HG03575 (cell line): ENCODE results near the gene PACS1.
A peak's percentile ranks its signal among the peaks of the same experiment; 100 is the strongest.

Experiments used
- ATAC-seq: cut with Tn5 transposase; IDR thresholded peaks from one replicate; pipeline ENCODE4 v1.9.1; 2021; ENCODE audit not compliant: unreplicated experiment, insufficient number of reproducible peaks, low FRiP score; ENCODE audit errors: extremely low read depth

Gene PACS1

DNA sequence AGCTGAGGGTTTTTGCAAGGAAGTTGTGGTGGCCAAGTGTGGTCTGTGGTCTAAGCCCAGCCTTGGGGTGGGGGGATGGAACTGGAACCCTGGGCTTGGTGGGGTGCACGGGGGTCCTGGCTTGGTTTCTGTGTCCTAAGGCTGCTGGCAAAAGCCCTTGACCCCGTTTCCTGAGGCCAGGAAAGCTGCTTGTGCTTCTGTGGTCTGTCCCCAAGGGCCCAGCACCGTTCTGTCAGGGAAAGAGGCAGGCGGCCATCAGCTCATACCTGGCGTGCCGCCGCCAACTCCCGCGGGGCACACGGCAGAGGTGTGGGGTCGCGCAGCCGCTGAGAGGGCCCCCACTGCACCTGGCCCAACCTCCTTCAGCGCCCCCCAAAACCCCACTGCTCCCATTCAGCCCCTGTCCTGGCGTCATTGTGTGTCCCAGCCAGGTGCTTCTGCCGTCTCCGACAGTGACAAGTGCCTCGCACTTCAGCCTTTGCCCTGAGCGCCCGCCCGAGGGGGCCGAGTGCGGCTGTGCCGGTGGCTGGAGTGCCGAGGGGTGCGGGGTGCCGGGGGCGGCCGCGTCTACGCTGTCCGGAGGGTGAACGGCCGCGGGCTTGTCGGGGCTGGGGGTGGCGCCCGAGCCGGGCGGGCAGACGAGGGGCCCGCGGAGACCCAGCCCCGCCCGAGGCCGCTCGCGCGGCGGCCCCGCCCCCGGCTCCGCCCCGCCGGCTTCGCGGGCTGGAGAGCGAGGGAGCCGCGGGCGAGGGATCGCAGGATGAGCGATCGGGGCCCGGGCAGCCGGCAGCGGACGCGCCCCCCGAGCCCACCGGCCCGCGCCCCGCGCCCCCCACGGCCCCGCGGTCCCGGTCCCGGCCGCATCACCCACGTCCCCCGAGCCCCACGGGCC lies 207.6 kb downstream of the PACS1 start, which contains the start of gene CNIH2:
Gene CNIH2 (plus strand): TSS at position 705 of the 892 bp plus-strand sequence. CDS start 282 bp downstream, outside the sequence.
- no peak for ATAC-seq

DNA sequence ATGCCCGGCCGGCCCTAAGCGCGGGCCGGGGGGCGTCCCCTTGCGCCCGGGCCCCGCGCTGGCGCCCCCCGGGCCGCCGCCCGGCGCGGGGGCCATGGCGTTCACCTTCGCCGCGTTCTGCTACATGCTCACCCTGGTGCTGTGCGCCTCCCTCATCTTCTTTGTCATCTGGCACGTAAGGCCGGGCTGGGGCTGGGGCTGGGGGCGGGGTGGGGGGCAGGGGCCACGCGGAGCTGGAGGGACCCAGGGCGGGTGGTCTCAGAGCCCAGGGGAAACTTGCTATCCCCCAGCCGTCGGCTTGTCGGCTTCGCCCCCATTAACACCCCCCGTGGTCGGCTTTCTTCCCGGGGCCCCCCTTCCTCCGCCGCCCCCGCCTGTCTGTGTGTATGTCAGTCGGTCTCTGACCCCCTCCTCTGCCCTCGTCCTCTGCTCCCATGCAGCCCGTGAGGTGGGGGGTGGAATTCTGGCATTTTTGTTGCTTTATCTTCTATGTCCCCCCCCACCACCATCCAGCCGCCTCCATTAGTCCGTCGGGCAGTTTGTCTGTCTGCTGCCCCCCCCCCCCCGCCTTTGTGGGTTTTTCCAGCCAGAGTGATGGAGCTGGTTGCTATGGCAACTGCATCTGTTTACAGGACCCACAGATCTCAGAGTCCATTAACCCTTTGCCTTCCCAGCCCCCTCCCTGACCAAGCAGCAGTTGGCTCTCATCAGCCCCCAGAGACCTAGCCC lies 208.5 kb downstream of the PACS1 start:
- ATAC-seq: no peak

DNA sequence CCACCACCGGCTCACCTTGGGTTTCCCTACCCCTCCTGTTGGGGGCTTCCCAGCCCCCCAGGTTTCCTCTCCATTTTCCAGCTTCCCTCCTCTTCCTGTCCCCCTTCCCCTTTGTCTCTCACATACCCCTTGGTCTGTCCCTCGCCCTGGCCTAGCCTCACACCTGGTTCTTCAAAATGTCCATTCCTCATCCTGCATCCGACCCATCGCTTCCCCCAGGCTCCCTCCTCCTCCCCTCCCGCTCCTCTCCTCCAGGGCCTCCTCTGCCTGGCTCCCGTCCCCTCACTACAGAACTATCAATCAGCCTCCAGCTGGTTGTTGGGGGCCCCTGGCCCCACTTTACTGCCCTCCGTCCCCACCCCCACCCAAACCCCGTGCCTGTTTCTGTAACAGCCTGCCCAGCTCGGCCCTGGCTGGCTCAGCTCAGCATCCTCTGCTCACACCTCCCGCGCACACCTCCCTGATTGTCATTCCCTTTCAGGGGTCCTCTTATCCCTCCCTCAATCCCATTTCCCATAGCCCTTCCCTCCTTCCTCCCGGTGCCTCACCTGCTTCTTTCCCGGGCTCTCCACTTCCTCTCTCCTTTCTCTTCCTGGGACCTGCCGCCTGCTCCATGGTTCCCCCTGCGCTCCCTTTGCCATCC lies 209.1 kb downstream of the PACS1 start:
- no peak for ATAC-seq

DNA sequence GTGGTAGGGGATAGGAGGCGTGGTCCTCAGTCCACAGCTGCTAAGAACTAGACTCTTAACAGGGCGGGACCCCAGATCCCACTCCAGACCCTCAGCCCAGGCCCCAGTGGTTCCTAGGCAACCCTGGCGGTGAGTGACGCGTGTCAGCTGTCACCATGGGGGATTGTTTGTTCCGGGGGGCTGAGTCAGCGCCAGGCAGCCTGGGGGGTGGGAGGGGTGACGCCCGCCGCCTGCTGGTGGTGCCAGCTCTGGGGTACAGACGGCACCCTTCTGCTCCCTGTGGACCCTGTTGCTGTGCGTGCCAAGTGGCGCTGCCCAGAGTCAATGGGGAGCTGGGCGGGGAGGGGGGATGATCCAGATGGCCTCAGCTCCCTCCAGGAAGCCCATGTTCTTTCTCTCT lies 210.4 kb downstream of the PACS1 start:
- no peak for ATAC-seq

DNA sequence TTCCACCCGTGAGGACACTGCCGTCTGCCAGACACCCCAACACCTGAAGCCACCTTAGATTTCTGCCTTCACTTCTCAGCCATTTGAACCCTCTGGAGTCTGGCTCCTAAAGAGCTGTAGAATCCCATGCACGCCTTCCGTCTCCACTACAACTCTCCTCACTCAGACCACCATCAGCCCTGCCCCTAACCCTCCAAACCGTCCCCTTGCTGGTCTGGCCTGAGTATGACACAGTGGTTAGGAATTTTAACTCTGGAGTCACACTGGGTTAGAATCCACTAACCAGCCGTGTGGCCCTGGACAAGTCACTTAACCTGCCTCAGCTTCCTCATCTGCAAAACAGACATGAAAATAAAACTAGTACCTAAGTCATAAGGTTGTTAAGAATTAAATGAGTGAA lies 210.9 kb downstream of the PACS1 start:
- no peak for ATAC-seq

DNA sequence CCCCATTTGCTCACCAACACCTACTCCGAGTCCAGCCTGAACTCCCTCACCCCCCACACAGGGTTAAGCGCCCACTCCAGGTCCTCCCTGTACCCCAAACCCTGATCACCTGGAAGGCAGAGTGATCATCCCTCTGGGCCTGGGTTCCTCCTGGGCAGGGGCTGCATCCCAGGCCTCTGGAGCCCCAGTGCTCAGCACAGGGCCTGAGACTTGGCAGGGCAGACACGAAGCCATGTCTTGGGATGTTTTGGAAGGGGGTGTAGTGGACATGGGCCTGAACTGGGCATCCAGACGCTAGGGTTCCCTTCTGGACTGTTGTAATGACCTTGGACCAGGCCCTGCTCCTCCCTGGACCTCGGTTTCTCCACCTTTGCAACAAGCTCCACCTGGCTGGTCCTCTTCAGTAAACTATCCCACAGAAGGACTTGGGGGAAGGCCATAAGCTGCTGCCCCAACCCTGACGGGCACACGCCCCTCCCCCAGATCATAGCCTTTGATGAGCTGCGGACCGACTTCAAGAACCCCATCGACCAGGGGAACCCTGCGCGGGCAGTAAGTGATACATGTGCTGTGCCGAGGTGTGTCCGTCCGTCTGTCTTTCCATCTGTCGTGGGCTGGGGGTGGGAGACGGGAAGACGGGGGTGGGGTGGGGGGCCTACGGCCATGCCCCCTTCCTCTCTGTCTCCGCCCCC lies 211.8 kb downstream of the PACS1 start:
- no peak for ATAC-seq

DNA sequence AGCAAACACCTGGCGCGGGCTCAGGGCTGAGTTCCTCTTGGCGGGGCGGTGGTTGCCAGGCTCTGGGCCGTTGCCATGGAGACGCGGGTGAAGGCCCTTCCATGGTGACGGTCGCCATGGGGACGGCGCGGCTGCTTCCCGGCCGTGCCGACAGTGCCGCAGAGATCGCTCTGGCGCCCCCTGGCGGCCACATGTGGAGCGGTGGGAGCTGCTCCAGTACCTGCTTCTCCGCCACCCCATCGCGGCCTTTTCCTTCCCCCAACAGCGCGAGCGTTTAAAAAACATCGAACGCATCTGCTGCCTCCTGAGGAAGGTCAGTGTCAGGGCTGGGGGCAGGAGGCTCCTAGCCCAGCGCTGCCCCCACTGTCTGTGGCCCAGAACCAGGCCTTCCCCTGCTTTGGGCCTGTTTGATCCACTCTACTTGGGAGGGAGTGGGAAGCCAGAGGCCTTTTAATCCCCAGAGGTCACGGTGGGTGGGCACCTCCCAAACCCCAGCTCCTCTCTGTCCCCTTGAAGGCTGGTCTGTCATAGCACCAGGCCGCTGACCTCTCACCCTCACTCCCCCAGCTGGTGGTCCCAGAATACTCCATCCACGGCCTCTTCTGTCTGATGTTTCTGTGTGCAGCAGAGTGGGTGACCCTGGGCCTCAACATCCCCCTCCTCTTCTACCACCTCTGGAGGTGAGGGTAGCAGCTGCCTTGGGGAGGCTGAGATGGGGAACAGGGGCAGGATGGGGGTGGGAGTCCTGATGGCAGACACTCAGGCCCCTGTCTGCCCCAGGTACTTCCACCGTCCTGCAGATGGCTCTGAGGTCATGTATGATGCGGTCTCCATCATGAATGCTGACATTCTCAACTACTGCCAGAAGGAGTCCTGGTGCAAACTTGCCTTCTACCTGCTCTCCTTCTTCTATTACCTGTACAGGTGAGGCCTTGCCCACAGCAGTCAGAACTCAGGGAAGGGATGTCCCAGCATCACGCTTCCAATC lies 212.7 kb downstream of the PACS1 start:
- ATAC-seq: no peak

DNA sequence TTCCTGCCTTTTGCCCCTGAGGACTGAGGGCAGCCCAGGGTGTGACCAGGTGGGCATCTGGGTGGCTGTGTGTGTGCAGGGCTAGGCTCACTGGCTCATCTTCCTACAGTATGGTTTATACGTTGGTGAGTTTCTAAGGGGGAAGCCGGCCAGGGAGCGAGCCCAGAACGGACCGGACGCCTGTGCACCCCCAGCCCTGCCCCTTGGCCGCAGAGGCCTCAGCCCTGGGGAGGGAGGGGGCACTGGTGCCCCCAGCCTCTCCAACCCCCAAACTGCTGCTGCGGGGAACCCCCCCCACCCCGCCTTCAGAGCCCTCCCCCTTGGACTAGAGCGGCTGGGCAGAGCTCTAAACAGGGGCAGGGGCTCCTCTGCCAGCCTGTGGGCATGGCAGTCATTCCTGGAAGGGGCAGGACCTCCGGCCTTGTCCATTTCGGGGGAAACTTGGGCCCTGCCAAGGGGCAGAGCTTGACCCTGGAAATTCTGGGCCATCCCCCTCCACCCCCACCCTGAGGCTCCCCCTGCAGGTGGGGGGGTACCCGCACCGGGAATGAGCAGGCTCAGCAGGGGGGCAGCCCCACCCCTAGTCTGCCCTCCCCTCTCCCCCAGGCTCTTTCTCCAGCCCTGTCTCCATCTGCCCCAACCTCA lies 213.5 kb downstream of the PACS1 start:
- no peak for ATAC-seq

DNA sequence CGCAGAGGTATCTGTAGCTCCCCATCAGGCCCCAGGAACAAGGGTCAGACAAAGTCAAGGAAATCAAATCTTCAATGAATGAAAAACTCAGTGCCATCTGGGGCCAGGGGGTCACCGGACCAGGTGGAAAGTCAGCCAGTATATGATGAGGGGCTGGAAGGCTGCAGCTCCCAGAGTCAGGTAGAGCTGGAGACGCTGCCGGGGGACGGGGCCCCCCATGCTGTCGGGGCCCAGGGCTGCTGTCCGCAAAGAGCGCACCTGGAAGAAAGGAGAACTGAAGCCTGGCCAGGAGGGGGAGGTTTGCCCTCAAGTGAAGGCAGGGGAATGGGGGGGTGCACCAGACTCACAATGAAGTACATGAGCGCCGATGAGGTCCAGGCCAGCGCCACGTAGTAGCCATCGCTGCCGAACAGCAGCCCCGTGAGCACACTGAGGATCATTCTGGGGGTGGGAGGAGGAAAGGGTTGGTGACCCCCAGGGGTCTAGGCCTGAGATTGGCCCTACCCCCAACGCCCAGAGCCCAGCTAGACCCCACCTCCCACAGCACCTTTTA lies 214.5 kb downstream of the PACS1 start:
- ATAC-seq: no peak

DNA sequence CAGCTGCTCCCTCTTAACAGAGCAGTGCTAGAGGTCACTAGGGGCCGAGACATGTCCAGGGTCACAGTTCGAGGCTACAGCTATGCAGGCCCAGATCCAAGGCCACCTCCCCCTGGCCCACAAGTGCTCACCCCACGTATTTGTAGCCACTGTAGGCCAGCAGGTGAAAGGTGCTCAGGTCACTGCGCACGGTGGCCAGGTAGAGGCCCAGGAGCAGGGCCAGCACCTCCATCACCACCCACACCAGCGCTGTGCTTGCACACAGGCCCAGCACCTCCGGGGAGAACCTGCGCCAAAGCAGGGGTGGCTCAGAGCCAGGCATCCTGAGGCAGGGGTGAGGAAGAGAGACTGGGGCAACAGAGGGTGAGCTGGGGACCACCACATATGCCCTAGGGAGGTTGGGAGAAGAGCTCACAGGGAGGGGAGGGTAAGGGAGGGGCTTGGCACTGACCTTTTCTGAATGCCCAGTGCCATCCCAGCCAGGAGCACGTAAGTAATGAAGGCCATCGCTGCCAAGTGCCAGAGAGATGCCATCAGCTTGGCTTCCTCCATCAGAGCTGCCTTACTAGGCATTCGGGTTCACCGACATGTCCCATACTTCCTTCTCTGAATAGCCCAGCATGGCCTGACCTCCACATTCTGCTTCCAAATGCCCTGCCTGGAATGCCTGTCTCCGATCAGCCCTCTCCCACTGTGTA lies 215.3 kb downstream of the PACS1 start:
- no peak for ATAC-seq

DNA sequence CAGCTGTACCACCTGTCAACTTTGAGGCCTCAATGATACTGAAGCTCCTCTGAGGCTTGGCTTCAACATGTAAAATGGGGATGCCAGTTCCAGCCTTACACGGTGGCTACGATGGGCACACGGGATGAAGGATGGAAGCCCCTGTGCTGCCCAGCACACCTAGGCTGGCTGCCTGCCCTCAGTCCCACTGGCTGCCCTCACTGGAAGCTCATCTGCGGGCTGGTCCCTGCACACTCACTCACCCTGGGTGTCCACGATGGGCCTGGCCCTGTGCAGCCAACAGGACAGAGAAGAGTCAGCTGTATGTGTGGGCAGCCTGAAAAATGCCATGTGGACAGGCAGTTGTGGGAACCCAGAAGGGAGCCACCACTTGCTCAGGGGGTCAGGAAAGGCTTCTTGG lies 216.6 kb downstream of the PACS1 start:
- no peak for ATAC-seq

DNA sequence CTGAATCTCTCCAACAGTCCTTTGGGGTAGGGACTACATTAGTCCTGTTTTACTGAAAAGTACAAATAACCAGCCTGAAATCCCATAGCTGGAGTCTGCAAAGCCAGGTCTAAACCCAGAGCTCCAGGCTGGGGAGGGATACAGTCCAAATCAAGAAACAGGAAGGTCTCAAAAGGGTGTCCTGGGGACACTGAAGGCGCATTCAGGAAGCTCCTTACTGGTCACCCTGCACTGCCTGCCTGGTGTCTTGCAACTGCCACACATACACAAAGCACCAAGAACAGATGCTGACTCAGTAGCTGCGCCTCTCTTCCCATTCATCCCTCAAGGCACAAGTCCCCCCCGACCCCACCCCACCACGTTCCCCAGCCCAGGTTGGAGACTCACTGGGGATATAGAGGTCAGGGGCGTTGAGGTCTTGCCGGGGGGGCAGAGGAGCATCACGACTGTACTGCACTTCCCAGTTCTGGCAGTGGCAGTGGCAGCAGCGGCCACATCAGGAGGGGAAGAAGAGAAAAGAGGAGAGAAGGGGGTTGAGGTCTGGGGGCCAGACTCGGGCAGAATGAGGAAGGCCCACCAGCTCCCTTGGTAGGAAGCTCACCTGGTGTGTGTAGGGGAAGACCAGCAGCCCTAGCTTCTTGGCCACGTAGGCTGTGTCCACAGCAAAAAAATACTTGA lies 217.3 kb downstream of the PACS1 start:
- ATAC-seq: no peak

DNA sequence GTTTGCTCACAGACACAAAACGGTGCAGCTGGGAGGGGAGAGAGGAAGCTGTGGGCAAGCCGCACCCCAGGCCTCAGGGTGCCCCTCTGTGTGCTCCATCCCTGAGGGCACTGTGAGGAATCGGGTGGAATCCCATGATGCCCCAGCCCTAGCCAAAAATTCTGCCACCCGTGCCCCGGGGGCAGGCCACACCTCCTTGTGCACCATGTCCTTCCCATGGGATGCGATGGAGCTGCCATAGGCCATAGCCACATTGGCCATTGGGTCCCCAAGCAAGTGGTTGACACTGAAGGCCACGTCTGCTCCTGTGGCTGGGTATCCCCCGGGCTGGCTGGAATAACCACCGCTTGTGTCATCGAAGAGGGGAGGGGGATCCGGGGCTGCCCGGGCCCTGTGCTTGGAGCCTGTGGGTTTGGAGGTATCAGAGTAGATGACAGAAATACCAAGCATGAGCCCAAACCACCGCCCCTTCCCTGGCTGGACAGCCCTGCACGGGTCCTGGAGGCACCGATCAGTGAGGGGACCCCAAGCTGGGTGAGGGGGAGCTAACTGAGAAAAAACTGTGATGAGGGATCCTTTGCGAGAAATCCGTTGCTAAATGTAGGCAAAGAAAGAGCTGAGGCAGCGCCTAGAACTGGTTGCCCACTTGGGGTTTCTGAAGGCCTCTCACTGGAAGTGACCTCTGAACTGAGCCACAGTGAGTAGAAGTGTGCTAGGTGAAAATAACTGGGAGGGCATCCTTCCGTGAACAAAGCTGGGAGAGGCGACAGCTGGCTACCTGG lies 218.0 kb downstream of the PACS1 start:
- no peak for ATAC-seq

DNA sequence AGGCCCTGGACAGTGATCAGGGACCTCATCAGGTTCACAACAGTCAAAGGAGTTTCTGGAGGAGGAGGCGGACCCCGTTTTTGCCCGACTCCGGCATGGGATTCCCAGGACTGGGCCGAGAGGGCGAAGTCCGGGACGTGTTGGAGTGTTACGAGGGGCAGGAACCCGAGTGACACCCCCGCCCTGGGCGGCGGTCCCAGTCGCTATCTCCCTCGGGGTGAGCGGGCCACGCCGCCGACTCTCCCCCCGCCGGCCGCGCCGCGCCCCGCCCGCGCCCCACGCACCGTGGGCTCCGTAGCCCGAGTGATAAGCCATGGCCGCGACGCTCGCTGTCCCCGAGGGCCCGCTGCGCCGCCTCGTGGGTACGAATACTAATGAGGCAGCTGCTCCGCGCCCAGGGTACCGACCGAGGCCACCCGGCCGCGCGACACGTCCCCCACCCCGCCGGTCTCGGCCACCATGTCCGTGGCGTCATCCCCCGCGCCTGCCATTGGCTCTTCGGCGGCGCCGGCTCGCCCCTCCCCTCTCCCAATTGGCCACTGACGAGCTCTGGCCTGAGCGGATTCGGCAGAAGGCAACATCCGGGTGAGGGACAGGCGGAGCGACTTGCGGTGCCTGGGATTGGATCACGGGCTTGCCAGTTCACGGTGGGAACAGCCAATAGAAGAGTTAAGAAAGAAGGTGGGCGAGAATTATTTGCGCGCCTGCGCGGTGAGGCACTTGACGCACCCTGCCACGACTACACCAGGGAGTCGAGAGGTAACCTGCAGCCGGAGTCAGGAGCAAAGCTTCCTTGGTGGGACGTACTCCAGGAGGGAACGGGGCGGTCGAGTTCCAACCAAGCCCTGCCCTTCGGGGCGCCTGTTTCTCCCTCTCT lies 218.8 kb downstream of the PACS1 start, which contains the start of gene YIF1A:
Gene YIF1A (minus strand): TSS at position 473 of the 877 bp plus-strand sequence. CDS start 158 bp downstream, at position 315.
- ATAC-seq: peak; percentile 36
